T-helper 2 cell (primary cell): ENCODE measurements around the gene RIPPLY3.
"Not testable (repeated sequence)": the region's sequence is repeated elsewhere in the genome, so short reads cannot be mapped to it uniquely, and the experiment has no call there.

Source experiments
- DNase-seq, 5 experiments: peaks; one replicate each; pipeline versions ENCODE4 v3.0.0 to v3.0.0-alpha.2; 2012 to 2022

Gene RIPPLY3

DNA sequence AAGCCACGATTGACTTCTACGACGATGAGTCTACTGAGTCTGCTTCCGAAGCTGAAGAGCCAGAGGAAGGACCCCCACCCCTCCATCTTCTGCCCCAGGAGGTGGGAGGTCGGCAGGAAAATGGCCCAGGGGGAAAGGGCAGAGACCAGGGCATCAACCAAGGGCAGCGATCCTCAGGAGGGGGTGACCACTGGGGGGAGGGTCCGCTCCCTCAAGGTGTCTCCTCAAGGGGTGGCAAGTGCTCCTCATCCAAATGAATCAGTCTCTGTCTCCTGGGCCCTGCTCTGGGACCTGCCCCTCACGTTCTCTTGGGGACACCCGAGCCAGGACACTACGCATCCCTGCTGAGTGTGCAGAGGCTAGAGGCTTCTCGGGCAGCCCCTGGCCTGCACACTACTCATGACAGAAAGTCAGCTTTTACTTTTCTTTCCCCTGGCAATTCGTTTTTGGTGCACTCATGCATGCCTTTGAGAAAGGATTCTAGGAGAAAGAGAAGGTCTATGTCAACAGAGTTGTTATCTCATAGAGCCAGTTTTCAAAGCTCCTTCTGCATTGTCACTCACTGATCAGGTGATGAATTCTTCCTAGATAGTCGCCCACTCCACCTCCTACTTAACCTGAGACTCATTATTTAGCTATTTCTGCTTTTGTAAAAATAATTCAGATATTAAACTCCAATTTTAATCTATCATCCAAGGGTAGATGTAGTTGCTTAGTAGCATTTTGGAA, 11.6 kb downstream of the RIPPLY3 start:
- no peak for DNase-seq

DNA sequence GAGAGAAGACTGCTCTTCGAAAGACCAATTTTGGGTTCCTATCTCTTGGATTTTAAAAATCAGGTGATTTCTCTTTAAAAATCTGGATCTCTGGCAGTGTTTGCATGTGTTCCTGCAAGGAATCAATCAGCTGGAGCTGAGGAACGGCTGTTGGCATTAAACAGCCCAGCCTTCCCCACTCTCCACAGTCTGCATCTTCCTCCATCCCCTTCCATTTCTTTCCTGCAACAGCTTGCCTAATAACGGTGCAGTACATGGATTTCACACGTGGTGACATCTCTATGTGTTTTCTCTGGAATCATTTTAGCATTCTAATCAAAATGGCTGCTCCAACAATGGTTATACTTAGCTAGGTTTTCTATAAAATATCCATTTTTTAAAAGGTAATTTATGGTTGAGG, 20.0 kb downstream of the RIPPLY3 start:
- DNase-seq, result no peak

GRCh38 chr21:37028570-37028969, 22.1 kb downstream of the RIPPLY3 start:
- no peak for DNase-seq

GRCh38 chr21:37030864-37031263, 24.4 kb downstream of the RIPPLY3 start:
- DNase-seq, result no peak

GRCh38 chr21:37032293-37032692, 25.8 kb downstream of the RIPPLY3 start:
- DNase-seq, result no peak

DNA sequence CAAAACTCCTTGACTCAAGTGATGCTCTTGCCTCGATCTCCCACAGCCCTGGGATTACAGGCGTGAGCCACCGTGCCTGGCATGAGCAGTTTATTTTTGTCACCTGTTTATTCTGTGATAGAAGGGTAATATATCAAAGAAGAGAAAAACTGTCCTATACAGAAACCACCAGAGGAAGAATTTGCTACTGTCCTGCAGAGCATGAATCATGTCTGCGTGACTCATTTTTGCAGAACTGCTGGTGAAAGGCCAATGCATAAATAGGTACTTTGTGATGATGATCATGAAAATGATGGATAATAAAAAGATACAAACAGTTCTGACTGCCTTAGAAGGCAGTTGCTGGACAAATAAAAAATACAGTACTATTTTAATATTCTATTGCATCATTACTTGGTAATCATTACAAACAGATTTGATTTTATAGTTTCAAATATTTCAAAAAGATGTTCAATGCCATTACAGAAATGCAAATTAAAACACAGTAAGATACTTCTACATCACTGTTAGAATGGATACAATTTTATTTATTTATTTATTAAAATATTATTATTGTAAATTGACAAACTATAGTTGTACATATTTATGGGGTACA, 26.5 kb downstream of the RIPPLY3 start:
- no peak for DNase-seq

DNA sequence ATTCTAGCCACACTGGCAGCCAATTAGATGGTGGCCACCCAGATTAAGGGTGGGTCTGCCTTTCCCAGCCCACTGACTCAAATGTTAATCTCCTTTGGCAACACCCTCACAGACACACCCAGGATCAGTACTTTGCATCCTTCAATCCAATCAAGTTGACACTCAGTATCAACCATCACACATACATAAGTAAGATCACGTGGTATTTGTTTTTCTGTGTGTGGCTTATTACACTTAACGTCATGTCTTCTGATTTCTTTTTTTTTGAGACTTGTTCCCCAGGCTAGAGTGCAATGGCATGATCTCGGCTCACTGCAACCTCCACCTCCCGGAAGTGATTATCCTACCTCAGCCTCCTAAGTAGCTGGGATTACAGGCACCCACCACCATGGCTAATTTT, 27.9 kb downstream of the RIPPLY3 start:
- not testable (repeated sequence) for DNase-seq

DNA sequence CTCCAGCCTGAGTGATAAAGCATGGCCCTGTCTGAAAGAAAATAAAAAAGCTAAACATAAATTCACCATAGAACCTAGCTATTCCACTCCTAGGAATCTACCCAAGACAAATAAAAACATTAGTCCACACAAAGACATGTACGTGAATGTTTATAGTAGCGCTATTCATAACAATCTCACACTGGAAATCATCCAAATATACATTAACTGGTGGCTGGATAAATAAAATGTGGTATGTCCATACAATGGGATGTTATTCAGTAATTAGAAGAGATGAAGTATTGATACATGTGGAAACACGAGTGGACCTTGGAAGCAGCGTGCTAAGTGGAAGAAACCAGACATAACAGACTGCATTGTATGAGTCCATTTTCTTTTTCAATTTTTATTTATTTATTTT, 29.7 kb downstream of the RIPPLY3 start:
- no peak for DNase-seq

- no peak for DNase-seq
Observed at GRCh38 chr21:37039411-37040075, 33.0 kb downstream of the RIPPLY3 start.

DNA sequence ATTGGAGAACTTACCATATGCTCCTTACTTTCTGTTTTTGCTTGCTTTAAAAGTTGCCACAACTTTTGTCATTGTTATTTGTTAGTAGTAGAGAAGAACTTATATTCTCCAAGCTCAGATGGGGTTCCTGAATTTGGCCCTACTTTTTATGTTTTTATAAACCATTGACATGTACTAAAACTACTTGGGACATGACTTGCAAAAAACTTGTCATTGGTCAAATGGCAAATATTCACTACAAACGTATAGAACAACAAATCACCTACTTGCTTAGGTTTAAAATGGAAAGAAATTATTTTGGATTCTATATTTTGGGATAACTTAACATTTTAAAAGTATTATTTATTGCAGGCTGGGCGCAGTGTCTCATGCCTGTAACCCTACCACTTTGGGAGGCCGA, 33.7 kb downstream of the RIPPLY3 start:
- DNase-seq, result no peak

- DNase-seq, result no peak
Observed at GRCh38 chr21:37041706-37042271, 35.3 kb downstream of the RIPPLY3 start.

- DNase-seq, result no peak
Observed at GRCh38 chr21:37043818-37044217, 37.3 kb downstream of the RIPPLY3 start.

DNA sequence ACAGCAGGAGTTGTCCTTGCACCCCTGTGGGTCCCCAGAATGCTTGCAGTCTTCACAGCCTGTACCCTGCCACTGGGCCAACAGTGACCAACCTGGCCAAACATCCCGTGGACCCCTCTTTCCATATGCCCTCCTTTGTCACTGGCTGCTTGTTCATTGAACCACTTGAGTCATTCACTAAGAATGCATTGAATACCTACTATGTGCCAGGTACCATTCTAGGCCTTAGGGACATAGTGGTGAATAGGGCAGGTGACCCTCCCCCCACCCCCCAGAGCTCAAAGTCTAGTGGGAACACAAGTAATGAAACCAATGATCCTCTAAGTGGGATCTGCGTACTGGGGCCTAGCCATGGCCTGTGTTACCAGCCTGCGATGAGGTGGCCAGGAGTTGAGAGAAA, 38.1 kb downstream of the RIPPLY3 start:
- DNase-seq, result no peak

GRCh38 chr21:37045149-37045548, 38.6 kb downstream of the RIPPLY3 start:
- peak in 2 of 5 experiments; percentile 12 to 79 for DNase-seq

DNA sequence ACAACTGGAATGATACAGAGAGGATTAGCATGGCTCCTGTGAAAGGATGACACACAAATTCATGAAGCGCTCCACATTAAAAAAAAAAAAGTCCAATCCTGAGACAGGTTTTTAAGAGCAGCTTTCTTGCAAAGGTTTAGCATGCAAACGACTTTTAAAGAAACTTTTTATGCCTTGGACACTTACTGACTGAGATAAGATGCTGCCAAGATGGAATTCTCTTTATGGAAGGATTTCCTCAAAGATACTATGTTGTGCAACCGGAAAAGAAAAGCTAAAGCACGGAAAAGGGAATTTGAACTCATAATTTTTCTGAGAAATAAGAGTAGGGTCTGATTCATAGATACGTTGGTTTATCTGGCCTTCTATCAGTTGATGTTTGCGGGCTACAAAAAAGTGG, 39.1 kb downstream of the RIPPLY3 start:
- no peak for DNase-seq

DNA sequence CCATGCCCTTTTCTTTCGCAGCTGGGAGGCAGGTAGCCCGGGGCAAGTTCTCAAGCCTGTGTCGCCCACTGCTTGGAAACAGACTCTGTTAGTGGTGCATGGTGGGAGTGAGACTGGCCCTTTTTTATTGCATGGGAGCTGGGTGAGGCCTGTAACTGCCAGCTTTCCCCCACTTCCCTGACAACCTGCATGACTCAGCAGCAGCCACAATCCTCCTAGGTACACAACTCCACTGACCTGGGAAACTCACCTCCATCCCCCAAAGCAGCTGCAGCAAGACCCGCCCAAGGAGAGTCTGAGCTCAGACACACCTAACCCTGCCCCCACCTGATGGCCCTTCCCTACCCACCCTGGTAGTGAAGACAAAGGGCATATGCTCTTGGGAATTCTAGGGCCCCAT, 40.6 kb downstream of the RIPPLY3 start:
- DNase-seq, result no peak

GRCh38 chr21:37049741-37050140, 43.2 kb downstream of the RIPPLY3 start:
- DNase-seq, result not testable (repeated sequence)

- DNase-seq, result no peak
Observed at GRCh38 chr21:37055271-37055855, 48.9 kb downstream of the RIPPLY3 start.

GRCh38 chr21:37057614-37058013, 51.1 kb downstream of the RIPPLY3 start:
- DNase-seq, result no peak

DNA sequence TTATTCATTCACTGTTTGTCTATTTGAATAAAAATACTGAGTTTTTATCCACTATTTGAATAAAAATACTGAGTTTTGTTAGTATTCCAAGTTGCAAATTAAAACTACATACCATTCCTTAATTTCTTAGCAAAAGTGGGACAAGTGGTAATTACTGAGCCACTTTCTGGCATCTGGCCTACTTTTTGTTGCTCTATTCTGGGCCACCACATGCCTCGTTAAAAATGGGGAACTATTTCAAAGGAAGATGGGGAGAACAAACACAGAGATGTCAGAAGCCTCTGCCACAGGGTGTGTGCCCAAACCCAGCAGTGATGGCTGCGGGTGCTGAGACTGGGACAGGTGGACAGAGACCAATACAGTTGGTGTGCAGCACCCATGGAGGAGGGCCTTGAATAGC, 51.8 kb downstream of the RIPPLY3 start:
- DNase-seq, result no peak

DNA sequence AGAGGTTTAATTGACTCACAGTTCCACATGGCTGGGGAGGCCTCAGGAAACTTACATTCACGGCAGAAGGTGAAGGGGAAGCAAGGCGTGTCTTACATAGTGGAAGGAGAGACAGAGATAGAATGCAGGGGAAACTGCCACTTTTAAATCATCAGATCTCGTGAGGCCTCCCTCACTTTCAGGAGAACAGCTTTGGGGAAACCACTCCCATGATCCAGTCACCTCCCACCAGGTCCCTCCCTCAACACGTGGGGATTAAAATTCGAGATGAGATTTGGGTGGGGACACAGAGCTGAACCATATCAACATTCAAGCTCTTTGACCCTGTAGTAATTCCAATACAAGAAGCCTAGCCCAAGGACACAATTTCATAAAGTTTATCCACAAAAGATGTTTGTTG, 52.7 kb downstream of the RIPPLY3 start:
- DNase-seq, result no peak

DNA sequence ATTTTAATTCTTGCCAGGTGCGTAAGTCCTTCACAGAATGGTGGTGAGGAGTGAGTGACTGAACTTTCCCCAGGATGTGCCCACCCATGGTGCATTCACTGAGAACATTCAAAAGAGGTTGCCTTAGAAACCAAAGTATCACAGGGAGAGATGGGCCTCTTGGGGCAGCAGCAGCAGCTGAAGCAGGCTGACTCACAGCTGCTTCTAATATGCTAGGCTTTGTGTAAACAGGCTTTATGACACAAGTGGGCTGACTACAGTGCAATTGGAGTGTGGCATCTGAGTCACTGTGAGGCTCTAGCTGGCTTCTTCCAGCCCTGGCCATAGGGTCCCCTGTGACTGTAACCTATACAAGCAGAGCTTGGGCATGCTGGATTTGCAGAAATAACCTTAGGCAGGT, 53.8 kb downstream of the RIPPLY3 start:
- peak in 1 of 5 experiments; percentile 6 for DNase-seq

DNA sequence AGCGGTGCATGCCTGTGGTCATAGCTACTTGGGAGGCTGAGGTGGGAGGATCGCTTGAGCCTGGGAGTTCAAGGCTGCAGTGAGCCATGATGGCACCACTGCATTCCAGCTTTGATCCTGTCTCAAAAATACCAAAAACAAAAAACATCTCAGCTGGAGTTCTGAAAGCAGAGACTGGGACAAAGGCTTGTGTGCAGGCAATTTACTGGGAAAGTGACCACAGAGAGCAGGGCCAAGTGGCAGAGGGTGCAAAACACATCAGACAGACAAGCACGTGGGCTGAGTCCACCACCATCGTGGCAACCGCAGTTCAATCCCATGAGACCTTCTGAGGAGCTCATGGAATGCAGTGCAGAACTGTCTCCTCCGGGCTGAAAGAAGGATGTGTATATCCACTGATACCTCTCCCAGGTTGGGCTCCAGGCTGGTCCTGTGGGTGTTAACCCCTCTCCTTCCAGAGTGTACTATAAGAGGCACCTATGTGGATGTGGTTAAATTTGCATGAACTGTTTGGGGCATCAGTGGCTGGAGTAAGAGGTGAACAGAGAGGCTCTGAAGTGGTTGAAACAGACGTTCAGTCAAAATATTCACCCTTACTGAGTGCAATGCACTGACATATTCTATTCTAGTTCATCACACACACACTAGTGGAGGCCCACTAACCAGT, 55.6 kb downstream of the RIPPLY3 start:
- DNase-seq, result no peak
